GM21381 (cell line): ENCODE data around the gene FETUB.
"Not testable (repeated sequence)": the region's sequence is repeated elsewhere in the genome, so short reads cannot be mapped to it uniquely, and the experiment has no call there.

Experiments used
- ATAC-seq: cut with Tn5 transposase; IDR thresholded peaks from one replicate; pipeline ENCODE4 v1.9.1; 2021; ENCODE audit warnings: mild to moderate bottlenecking, moderate library complexity; ENCODE audit not compliant: unreplicated experiment

Gene FETUB

DNA sequence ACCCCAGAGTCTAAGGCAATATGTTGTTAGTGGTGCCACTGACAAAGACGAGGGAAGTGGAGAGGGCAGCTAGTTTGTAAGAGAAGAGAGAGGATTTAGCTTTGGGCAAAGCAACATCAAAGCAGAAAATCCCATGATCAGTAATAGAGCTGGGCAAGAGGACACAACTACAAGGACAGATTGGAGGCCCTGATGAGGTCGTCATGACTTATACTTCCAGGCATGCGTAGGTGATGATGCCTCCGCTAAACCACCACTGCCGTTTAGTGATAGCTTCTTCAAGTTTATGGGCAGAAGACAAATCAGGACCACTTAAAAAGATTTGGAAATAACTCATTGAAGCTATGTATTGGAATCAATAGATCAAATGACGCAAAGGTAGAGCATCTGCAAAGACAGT, 28.2 kb downstream of the FETUB start:
- no peak for ATAC-seq

GRCh38 chr3:186669378-186670084, 29.3 kb downstream of the FETUB start:
- ATAC-seq, result no peak

GRCh38 chr3:186670155-186670554, 30.0 kb downstream of the FETUB start:
- ATAC-seq, result no peak

DNA sequence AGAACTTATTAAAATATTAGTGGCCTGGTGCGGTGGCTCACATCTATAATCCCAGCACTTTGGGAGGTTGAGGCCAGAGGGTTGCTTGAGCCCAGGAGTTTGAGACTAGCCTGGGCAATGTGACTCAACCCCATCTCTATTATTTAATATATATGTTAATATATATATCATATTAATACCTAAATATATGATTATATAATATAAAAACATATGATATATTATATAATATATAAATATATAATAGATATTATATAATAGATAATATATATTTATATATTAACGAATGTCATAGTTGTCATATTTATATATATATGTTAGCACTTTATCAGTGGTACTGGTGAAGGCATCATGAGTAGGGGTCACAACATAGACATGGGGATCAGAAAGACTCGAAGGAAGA, 30.9 kb downstream of the FETUB start:
- no peak for ATAC-seq

DNA sequence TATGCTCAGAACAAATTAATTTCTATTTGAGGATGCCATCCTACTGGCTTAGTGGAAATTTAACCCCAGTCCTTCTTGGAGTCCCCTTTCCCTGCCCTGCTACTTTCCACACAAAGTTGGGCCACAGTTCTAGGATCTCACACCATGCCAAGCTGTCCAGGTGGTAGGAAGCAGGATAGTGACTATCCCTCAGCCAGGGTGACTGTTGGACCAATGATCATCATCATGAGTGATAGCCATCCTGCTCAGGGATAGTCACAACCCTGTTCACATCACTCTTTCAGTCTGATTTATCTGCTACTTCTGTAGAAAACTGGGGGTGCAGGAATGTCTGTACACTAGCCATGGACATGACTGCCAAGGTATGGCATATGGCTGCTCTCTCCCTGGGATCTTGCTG, 38.4 kb downstream of the FETUB start:
- ATAC-seq, result no peak

GRCh38 chr3:186679151-186679550, 39.0 kb downstream of the FETUB start:
- ATAC-seq, result no peak

- no peak for ATAC-seq
Observed at GRCh38 chr3:186680869-186681268, 40.7 kb downstream of the FETUB start.

- ATAC-seq, result no peak
Observed at GRCh38 chr3:186682812-186683211, 42.6 kb downstream of the FETUB start.

- no peak for ATAC-seq
Observed at GRCh38 chr3:186683979-186684378, 43.8 kb downstream of the FETUB start.

DNA sequence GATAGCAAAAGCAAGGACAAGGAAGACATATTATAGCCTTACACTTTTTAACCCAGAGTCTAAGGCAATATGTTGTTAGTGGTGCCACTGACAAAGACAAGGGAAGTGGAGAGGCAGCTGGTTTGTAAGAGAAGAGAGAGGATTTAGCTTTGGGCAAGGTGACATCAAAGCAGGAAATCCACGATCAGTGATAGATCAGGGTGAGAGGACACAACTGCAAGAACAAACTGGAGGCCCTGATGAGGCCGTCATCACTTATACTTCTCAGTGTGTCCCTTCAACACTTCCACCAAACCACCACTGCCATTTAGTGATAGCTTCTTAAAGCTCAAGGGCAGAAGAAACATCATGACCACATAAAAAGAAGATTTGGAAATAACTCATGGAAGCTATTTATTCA, 46.3 kb downstream of the FETUB start:
- not testable (repeated sequence) for ATAC-seq

DNA sequence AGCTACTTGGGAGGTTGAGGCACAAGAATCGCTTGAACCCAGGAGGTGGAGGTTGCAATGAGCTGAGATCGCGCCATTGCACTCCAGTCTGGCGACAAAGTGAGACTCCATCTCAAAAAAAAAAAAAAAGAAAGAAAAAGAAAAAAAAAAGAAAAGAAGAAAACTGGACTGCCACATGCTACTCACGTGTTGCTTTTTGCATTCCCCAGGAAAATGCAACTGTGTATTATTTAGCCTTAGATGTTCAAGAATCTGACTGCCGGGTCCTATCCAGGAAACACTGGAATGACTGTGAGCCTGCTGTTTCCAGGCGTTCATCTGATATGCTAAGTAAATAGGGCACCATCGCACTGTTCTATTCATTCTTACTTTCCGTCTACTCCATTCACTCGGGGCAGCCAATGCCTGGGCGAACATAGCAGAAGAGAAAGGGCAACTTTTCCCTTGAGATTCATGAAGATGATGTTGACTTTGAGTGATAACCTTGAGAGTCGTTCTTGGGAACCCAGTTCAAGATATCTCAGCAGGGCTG, 47.0 kb downstream of the FETUB start:
- ATAC-seq, result no peak

DNA sequence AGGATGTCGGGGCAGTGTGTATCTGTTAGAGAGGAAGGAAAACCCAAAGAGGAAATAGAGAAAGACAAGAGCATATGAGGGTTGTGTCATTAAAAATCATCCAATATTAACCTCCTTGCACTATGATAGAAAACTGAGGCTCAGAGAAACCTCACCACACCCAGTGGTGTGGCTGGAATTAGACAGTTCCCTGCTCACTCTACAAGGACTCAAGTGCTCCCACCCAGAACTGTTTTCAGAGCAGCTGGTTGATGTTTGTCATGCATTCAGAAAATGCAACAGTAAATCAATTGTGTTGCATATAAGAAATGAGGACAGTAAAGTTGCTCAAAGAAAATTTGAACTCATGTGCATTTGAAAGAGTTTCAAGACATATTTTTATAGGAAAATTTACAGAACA, 50.1 kb downstream of the FETUB start:
- ATAC-seq, result not testable (repeated sequence)

- no peak for ATAC-seq
Observed at GRCh38 chr3:186691676-186692075, 51.5 kb downstream of the FETUB start.

GRCh38 chr3:186693843-186694242, 53.6 kb downstream of the FETUB start:
- no peak for ATAC-seq

DNA sequence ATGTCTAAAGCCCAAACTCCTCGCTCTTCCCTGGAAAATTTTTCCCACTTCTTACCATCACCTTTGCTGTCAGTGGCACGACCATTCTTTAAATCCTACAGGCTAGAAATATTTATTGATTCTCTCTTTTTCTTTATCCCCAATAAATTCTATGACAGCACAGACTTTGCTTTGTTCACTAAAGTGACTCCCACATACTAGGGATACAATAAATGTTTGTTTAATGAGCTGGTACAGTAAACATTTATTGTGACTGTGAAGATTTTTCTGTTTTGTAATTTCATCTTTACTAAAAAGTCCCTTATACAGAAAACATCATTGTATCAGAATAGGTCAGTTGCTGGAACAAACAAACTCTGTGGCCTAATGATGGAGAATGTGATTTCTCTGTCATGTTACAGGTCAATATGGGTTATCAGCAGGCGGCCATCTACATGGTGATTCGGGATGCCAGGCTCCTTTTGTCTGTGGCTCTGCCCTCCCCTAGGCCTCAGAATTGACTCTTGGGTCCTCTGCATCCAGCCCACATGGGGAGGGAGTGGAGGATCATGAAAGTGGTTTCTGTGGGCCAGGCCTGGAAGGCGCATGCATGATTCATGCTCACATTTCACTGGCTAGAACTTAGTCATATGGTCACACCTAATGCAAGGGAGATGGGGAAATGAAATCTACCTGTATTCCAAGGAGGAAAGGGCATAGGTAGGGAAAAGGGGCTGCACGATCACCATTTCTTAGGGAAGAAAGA, 54.3 kb downstream of the FETUB start:
- ATAC-seq, result no peak

- no peak for ATAC-seq
Observed at GRCh38 chr3:186696522-186696921, 56.3 kb downstream of the FETUB start.

DNA sequence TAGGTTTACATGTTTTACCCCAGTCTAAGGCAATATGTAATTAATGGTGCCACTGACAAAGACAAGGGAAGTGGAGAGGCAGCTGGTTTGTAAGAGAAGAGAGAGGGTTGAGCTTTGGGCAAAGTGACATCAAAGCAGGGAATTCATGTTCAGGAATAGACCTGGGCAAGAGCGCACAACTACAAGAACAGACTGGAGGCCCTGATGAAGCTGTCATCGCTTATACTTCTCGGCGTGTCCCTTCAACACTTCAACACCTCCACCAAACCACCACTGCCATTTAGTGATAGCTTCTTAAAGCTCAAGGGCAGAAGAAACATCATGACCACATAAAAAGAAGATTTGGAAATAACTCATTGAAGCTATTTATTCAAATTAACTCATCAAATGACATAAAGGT, 57.3 kb downstream of the FETUB start:
- no peak for ATAC-seq

GRCh38 chr3:186700267-186700666, 60.1 kb downstream of the FETUB start:
- ATAC-seq, result no peak

DNA sequence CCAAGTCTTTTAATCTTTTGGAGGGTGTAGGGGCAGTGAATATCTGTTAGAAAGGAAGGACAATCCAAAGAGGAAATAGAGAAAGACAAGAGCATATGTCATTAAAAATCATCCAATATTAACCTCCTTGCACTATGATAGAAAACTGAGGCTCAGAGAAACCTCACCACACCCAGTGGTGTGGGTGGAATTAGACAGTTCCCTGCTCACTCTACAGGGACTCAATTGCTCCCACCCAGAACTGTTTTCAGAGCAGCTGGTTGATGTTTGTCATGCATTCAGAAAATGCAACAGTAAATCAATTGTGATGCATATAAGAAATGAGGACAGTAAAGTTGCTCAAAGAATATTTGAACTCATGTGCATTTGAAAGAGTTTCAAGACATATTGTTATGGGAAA, 62.3 kb downstream of the FETUB start:
- not testable (repeated sequence) for ATAC-seq
